ENCODE measurements around the gene EIF2B2. TPM values are rescaled to one million over a fixed set of nuclear protein-coding genes. Genes with fewer than 3 reads are reported as not detected.

EIF2B2 gene
- 36.6 and 37.2 TPM in 2 replicates for total RNA-seq

GRCh38 chr14:75002392-75003249 lies at the start of gene EIF2B2:
EIF2B2 (plus strand) TSS chr14:75002921; CDS start chr14:75002991, 70 bp downstream.
- Mint-ChIP-seq H3K9me3 (no peaks in the 10 kb centered on the region), H3K27me3 (no peaks in the 10 kb centered on the region), H3K36me3 (ENCODE audit: low read depth) (peaks cover 40% of the 10 kb centered on the region), H3K4me1 (peaks cover 25% of the 10 kb centered on the region), H3K27ac (peak within 1 kb of the TSS; percentile 96), H3K4me3 (peak within 1 kb of the TSS; percentile 99)
- peak; percentile 97 for DNase-seq
- ChIA-PET POLR2A (interaction anchor here (0.5 to 1.6 kb wide), 5 partner anchors 40 to 239 kb away, joined by 3 to 7 read pairs (median 4); partner anchors contain the start of genes ACYP1, RPS6KL1 and YLPM1), CTCF (interaction anchor here (1.5 to 2.9 kb wide), 2 partner anchors 57 to 141 kb away, joined by 5 to 9 read pairs; no protein-coding TSS in a partner anchor)
- peak; percentile 96 for ATAC-seq (ENCODE audit: low read depth)
- TF ChIP-seq, protein P1, sequence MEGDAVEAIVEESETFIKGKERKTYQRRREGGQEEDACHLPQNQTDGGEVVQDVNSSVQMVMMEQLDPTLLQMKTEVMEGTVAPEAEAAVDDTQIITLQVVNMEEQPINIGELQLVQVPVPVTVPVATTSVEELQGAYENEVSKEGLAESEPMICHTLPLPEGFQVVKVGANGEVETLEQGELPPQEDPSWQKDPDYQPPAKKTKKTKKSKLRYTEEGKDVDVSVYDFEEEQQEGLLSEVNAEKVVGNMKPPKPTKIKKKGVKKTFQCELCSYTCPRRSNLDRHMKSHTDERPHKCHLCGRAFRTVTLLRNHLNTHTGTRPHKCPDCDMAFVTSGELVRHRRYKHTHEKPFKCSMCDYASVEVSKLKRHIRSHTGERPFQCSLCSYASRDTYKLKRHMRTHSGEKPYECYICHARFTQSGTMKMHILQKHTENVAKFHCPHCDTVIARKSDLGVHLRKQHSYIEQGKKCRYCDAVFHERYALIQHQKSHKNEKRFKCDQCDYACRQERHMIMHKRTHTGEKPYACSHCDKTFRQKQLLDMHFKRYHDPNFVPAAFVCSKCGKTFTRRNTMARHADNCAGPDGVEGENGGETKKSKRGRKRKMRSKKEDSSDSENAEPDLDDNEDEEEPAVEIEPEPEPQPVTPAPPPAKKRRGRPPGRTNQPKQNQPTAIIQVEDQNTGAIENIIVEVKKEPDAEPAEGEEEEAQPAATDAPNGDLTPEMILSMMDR (IDR thresholded peaks at IDR 0.05) = no peak
- intact Hi-C loops (cut with micrococcal nuclease) = loop anchor here (1.0 to 5.0 kb wide), 11 partner anchors 40 to 1150 kb away; partner anchors contain the start of genes AREL1, DLST, ERG28 and FCF1

DNA sequence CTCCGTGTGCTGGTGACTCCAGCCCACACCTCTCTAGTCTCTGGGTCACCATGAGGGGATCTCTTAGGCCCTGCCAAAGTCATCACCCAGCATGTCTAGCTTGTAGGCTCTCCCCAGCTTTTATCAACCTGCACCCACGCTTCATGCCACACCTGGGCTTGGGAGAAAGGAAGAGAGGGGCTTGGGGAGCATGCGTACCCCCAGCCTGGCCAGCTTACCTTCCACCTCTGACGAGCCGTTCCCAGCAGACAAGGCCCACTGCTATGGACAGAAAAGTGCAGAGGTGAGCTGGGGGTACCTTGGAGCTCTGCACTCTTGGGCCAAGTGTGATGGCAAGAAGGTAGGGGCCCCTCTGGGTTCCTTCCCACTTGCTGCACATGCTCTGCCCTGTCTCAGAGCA lies 49.0 kb upstream of the EIF2B2 start:
- H3K9me3 Mint-ChIP-seq = no peaks in the 10 kb centered on the region
- POLR2A ChIA-PET = no interaction called here
- no peaks in the 10 kb centered on the region for H3K4me1 Mint-ChIP-seq
- CTCF ChIA-PET = no interaction called here
- ATAC-seq (ENCODE audit: low read depth) (no peak), DNase-seq (no peak)
- TF ChIP-seq, protein P1 (IDR thresholded peaks at IDR 0.05) = no peak
- no peak overlapping the region for H3K27ac Mint-ChIP-seq
- no peaks in the 10 kb centered on the region for H3K36me3 Mint-ChIP-seq (ENCODE audit: low read depth)
- no peak overlapping the region for H3K4me3 Mint-ChIP-seq
- intact Hi-C loops (cut with micrococcal nuclease) = loop anchor here (2.0 kb wide), 1 partner anchor 15 kb away; no protein-coding TSS in a partner anchor
- H3K27me3 Mint-ChIP-seq = peaks cover 11% of the 10 kb centered on the region

DNA sequence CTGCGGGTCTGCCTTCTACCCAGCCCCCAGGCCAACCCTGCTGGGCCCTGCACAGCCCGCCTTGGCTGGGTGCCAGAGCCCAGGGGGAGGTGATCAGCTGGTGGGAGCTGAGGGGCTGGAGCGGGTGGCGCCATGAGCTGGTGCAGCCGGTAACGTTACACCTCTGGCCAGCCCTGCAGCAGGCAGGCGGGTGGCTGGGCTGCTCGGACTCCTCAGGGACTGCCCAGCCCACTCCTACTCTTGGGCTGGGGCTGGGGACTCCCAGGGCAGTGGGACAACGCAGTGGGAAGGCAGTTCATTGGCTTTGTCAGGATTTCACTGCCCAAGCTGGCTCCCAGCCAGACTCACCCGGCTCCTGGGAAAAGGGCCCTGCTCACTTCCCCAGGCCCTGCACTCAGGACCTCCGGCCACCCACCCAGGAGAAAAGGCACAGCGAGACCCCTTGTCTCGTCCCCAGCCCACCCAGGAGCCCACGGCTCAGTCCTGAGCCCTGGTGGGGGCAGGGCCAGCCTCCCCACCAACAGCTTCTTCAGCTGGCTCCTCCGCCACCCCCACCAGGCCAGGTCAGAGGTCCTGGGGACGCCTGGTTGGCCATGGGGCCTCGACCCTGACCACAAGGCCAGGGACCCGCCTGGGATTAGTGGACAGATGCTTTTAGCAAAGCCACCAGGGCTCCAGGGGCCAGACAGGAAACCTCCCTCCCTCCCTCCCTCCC lies 48.3 kb upstream of the EIF2B2 start:
- ChIA-PET POLR2A (interaction anchor here (0.6 to 1.6 kb wide), 2 partner anchors 14 to 170 kb away, joined by 3 to 4 read pairs; no protein-coding TSS in a partner anchor), CTCF (no interaction called here)
- DNase-seq (no peak), ATAC-seq (ENCODE audit: low read depth) (no peak)
- H3K9me3 Mint-ChIP-seq = no peaks in the 10 kb centered on the region
- peaks cover 11% of the 10 kb centered on the region for H3K27me3 Mint-ChIP-seq
- no peak overlapping the region for H3K4me3 Mint-ChIP-seq
- TF ChIP-seq, protein P1 (IDR thresholded peaks at IDR 0.05) = no peak
- H3K36me3 Mint-ChIP-seq (ENCODE audit: low read depth) = no peaks in the 10 kb centered on the region
- no peak overlapping the region for H3K27ac Mint-ChIP-seq
- intact Hi-C loops (cut with micrococcal nuclease) = loop anchor here (2.0 kb wide), 1 partner anchor 14 kb away; no protein-coding TSS in a partner anchor
- no peaks in the 10 kb centered on the region for H3K4me1 Mint-ChIP-seq

DNA sequence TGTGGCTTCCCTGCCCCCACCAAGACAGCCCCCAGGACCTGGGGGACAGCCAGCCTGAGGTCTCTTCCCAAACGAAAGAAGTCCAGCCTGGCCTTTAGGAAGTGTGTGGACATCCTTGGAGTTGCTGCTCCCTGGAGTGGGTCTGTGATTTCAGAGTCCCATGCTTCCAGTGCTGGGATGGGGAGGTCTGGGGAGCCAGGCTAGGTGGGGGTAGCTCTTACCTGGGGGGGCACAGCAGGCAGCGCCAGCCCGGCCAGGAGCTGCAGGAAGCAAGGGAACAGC lies 47.8 kb upstream of the EIF2B2 start:
- ChIA-PET POLR2A (interaction anchor here (0.6 to 1.6 kb wide), 2 partner anchors 15 to 170 kb away, joined by 3 to 4 read pairs; no protein-coding TSS in a partner anchor), CTCF (no interaction called here)
- no peaks in the 10 kb centered on the region for H3K9me3 Mint-ChIP-seq
- DNase-seq = no peak
- ATAC-seq (ENCODE audit: low read depth) = no peak
- peaks cover 9% of the 10 kb centered on the region for H3K27me3 Mint-ChIP-seq
- H3K36me3 Mint-ChIP-seq (ENCODE audit: low read depth) = no peaks in the 10 kb centered on the region
- TF ChIP-seq, protein P1 (IDR thresholded peaks at IDR 0.05) = no peak
- intact Hi-C loops (cut with micrococcal nuclease) = loop anchor here (1.0 to 2.0 kb wide), 2 partner anchors 8 to 14 kb away; no protein-coding TSS in a partner anchor
- H3K4me1 Mint-ChIP-seq = no peaks in the 10 kb centered on the region
- no peak overlapping the region for H3K27ac Mint-ChIP-seq
- H3K4me3 Mint-ChIP-seq = peak overlapping the region; percentile 41
